Central memory CD8-positive, alpha-beta T cell (primary cell): Measurements from ENCODE around the gene RWDD3.

Experiments
- ATAC-seq: fragments of 150-1000 bp; cut with Tn5 transposase; replicated peaks from 2 replicates; pipeline ENCODE4 v1.10.0; 2022; ENCODE audit warnings: mild to moderate bottlenecking, moderate FRiP score, moderate number of reproducible peaks; ENCODE audit not compliant: poor library complexity, severe bottlenecking; ENCODE audit errors: extremely low read depth
- DNase-seq, 2 donors: peaks; one replicate each; pipeline ENCODE4 v3.0.0; 2021; ENCODE audit warnings: low spot score in 2 of 2
- H3K27ac Mint-ChIP-seq: one replicate; pipeline ENCODE4 v1.8.0; 2022; ENCODE audit warnings: low read depth, mild to moderate bottlenecking, moderate library complexity, mixed read lengths
- H3K27me3 Mint-ChIP-seq: one replicate; pipeline ENCODE4 v1.8.0; 2022; ENCODE audit warnings: mixed read lengths
- H3K36me3 Mint-ChIP-seq: one replicate; pipeline ENCODE4 v1.8.0; 2022; ENCODE audit warnings: mild to moderate bottlenecking, moderate library complexity, mixed read lengths; ENCODE audit not compliant: insufficient read depth
- H3K4me1 Mint-ChIP-seq: one replicate; pipeline ENCODE4 v1.8.0; 2022; ENCODE audit warnings: mixed read lengths
- H3K4me3 Mint-ChIP-seq: one replicate; pipeline ENCODE4 v1.8.0; 2022; ENCODE audit warnings: mild to moderate bottlenecking, moderate library complexity, mixed read lengths
- H3K9me3 Mint-ChIP-seq: one replicate; pipeline ENCODE4 v1.8.0; 2022; ENCODE audit warnings: mixed read lengths

RWDD3 gene

GRCh38 chr1:95263450-95263849, 29.4 kb downstream of the RWDD3 start:
- no peaks in the 10 kb centered on the region for H3K4me1 Mint-ChIP-seq
- H3K9me3 Mint-ChIP-seq, result no peaks in the 10 kb centered on the region
- H3K36me3 Mint-ChIP-seq, result no peaks in the 10 kb centered on the region
- peaks cover 19% of the 10 kb centered on the region for H3K27me3 Mint-ChIP-seq
- no peak for ATAC-seq
- DNase-seq, result no peak
- H3K4me3 Mint-ChIP-seq, result no peak overlapping the region
- H3K27ac Mint-ChIP-seq, result no peak overlapping the region

- Mint-ChIP-seq H3K27me3 (peaks cover 25% of the 10 kb centered on the region), H3K9me3 (no peaks in the 10 kb centered on the region), H3K4me3 (no peak overlapping the region), H3K4me1 (no peaks in the 10 kb centered on the region), H3K36me3 (no peaks in the 10 kb centered on the region), H3K27ac (no peak overlapping the region)
- no peak for ATAC-seq
- no peak for DNase-seq
Observed at GRCh38 chr1:95265106-95265505, 31.1 kb downstream of the RWDD3 start.

- ATAC-seq, result no peak
- H3K9me3 Mint-ChIP-seq, result peaks cover 10% of the 10 kb centered on the region
Observed at GRCh38 chr1:95276429-95276828, 42.4 kb downstream of the RWDD3 start.

GRCh38 chr1:95278173-95279006, 44.4 kb downstream of the RWDD3 start:
- H3K27me3 Mint-ChIP-seq, result no peaks in the 10 kb centered on the region
- H3K4me1 Mint-ChIP-seq, result no peaks in the 10 kb centered on the region
- H3K9me3 Mint-ChIP-seq, result no peaks in the 10 kb centered on the region
- ATAC-seq (no peak), DNase-seq (no peak)
- no peak overlapping the region for H3K27ac Mint-ChIP-seq
- H3K4me3 Mint-ChIP-seq, result no peak overlapping the region
- H3K36me3 Mint-ChIP-seq, result no peaks in the 10 kb centered on the region

More at GRCh38 chr1:95276429-95276828, 42.4 kb downstream of the RWDD3 start:
- Mint-ChIP-seq H3K4me3 (no peak overlapping the region), H3K27ac (no peak overlapping the region), H3K36me3 (no peaks in the 10 kb centered on the region), H3K4me1 (no peaks in the 10 kb centered on the region), H3K27me3 (peaks cover 13% of the 10 kb centered on the region)
- DNase-seq, result no peak

- no peak overlapping the region for H3K27ac Mint-ChIP-seq
- H3K4me1 Mint-ChIP-seq, result no peaks in the 10 kb centered on the region
- no peaks in the 10 kb centered on the region for H3K27me3 Mint-ChIP-seq
- no peak for DNase-seq
- no peaks in the 10 kb centered on the region for H3K36me3 Mint-ChIP-seq
- no peaks in the 10 kb centered on the region for H3K9me3 Mint-ChIP-seq
- ATAC-seq, result no peak
- H3K4me3 Mint-ChIP-seq, result no peak overlapping the region
Observed at GRCh38 chr1:95281781-95282517, 47.9 kb downstream of the RWDD3 start.

- no peaks in the 10 kb centered on the region for H3K27me3 Mint-ChIP-seq
- no peak overlapping the region for H3K4me3 Mint-ChIP-seq
- DNase-seq (no peak), ATAC-seq (no peak)
- H3K9me3 Mint-ChIP-seq, result no peaks in the 10 kb centered on the region
- H3K36me3 Mint-ChIP-seq, result no peaks in the 10 kb centered on the region
- H3K27ac Mint-ChIP-seq, result no peak overlapping the region
- H3K4me1 Mint-ChIP-seq, result no peaks in the 10 kb centered on the region
Observed at GRCh38 chr1:95282518-95282895, 48.5 kb downstream of the RWDD3 start.

- no peak overlapping the region for H3K4me3 Mint-ChIP-seq
Observed at GRCh38 chr1:95284420-95284819, 50.4 kb downstream of the RWDD3 start.

GRCh38 chr1:95286479-95286878, 52.5 kb downstream of the RWDD3 start:
- Mint-ChIP-seq H3K9me3 (no peaks in the 10 kb centered on the region), H3K36me3 (no peaks in the 10 kb centered on the region), H3K4me3 (no peak overlapping the region), H3K27me3 (peaks cover 11% of the 10 kb centered on the region), H3K27ac (no peak overlapping the region), H3K4me1 (no peaks in the 10 kb centered on the region)
- no peak for ATAC-seq
- DNase-seq, result no peak

More at GRCh38 chr1:95284420-95284819, 50.4 kb downstream of the RWDD3 start:
- H3K36me3 Mint-ChIP-seq, result no peaks in the 10 kb centered on the region
- no peak overlapping the region for H3K27ac Mint-ChIP-seq
- peaks cover 11% of the 10 kb centered on the region for H3K27me3 Mint-ChIP-seq
- ATAC-seq (no peak), DNase-seq (no peak)
- H3K4me1 Mint-ChIP-seq, result no peaks in the 10 kb centered on the region
- no peaks in the 10 kb centered on the region for H3K9me3 Mint-ChIP-seq

- Mint-ChIP-seq H3K36me3 (no peaks in the 10 kb centered on the region), H3K4me3 (no peak overlapping the region), H3K27me3 (peaks cover 11% of the 10 kb centered on the region), H3K9me3 (no peaks in the 10 kb centered on the region), H3K4me1 (no peaks in the 10 kb centered on the region), H3K27ac (no peak overlapping the region)
- DNase-seq (no peak), ATAC-seq (no peak)
Observed at GRCh38 chr1:95287081-95287480, 53.1 kb downstream of the RWDD3 start.

- Mint-ChIP-seq H3K27ac (no peak overlapping the region), H3K4me3 (no peak overlapping the region), H3K36me3 (no peaks in the 10 kb centered on the region), H3K4me1 (no peaks in the 10 kb centered on the region), H3K9me3 (no peaks in the 10 kb centered on the region), H3K27me3 (peaks cover 11% of the 10 kb centered on the region)
- ATAC-seq (no peak), DNase-seq (no peak)
Observed at GRCh38 chr1:95287825-95288224, 53.8 kb downstream of the RWDD3 start.
